Measurements from ENCODE around the gene IFI44.

The IFI44 gene, protein sequence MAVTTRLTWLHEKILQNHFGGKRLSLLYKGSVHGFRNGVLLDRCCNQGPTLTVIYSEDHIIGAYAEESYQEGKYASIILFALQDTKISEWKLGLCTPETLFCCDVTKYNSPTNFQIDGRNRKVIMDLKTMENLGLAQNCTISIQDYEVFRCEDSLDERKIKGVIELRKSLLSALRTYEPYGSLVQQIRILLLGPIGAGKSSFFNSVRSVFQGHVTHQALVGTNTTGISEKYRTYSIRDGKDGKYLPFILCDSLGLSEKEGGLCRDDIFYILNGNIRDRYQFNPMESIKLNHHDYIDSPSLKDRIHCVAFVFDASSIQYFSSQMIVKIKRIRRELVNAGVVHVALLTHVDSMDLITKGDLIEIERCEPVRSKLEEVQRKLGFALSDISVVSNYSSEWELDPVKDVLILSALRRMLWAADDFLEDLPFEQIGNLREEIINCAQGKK

DNA sequence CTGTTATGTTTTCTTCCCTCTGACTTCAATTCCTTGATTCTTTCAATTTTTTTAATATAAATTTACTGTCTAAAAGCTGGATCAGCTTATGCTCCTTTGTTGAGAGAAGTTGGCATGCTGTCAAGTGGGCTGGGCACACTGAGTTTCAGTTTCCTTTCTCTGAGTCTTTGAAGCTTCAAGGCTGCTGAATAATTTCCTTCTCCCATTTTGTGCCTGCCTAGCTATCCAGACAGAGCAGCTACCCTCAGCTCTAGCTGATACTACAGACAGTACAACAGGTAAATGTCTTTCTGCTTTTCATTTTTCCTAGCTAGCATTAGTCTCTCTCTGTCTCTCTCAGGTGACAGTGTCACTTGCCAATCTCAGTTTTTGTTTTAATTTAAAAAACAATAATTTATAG is at the start of gene IFI44:
TSS of gene IFI44 (plus strand) at position 204 of the 400 bp plus-strand sequence. CDS start 365 bp downstream, outside the sequence.
- peak; percentile 12 for DNase-seq (ENCODE audit: low read depth)
- TF ChIP-seq MYC (IDR thresholded peaks at IDR 0.05; ENCODE audit: low read depth, low read length) (no peak), CTCF (IDR thresholded peaks at IDR 0.05; ENCODE audit: low read depth, low read length) (no peak), POLR2A (IDR thresholded peaks at IDR 0.05; ENCODE audit: extremely low read depth, insufficient read length) (no peak)
- TF ChIP-seq, protein P1, sequence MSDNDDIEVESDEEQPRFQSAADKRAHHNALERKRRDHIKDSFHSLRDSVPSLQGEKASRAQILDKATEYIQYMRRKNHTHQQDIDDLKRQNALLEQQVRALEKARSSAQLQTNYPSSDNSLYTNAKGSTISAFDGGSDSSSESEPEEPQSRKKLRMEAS (IDR thresholded peaks at IDR 0.05; ENCODE audit: low read depth, low read length) = no peak
- no peak within 1 kb of the TSS for H3K4me3 ChIP-seq (ENCODE audit: low read depth, low read length)

DNA sequence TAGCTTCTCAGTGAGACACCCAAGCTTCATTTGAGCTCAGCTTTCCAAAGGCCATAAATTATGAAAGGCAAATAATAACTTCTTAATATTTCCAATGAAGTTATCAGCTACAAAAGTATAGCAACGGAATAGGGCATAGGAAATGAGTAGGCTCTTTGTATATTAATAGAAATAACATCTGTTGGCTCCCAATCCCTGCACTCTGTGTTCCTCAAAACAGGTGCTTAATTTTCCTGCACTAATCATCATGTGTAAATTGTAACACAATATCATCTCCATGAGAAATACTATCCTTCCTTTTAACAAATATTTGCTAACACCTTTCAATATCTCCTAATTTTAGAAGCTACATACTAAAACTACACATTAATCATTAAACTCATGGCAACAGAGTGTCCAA is 48.6 kb upstream of the IFI44 start:
- H3K4me3 ChIP-seq (ENCODE audit: low read depth, low read length) = no peak overlapping the region
- TF ChIP-seq, protein P1 (IDR thresholded peaks at IDR 0.05; ENCODE audit: low read depth, low read length) = no peak
- no peak for TF ChIP-seq MYC (IDR thresholded peaks at IDR 0.05; ENCODE audit: low read depth, low read length)
- TF ChIP-seq POLR2A (IDR thresholded peaks at IDR 0.05; ENCODE audit: extremely low read depth, insufficient read length) = no peak
- DNase-seq (ENCODE audit: low read depth) = no peak

- no peak overlapping the region for H3K4me3 ChIP-seq (ENCODE audit: low read depth, low read length)
- TF ChIP-seq POLR2A (IDR thresholded peaks at IDR 0.05; ENCODE audit: extremely low read depth, insufficient read length) (no peak), CTCF (IDR thresholded peaks at IDR 0.05; ENCODE audit: low read depth, low read length) (no peak), MYC (IDR thresholded peaks at IDR 0.05; ENCODE audit: low read depth, low read length) (no peak)
- TF ChIP-seq, protein P1 (IDR thresholded peaks at IDR 0.05; ENCODE audit: low read depth, low read length) = no peak
- DNase-seq (ENCODE audit: low read depth) = no peak
Measured at GRCh38 chr1:78603206-78603605, 46.4 kb upstream of the IFI44 start.

DNA sequence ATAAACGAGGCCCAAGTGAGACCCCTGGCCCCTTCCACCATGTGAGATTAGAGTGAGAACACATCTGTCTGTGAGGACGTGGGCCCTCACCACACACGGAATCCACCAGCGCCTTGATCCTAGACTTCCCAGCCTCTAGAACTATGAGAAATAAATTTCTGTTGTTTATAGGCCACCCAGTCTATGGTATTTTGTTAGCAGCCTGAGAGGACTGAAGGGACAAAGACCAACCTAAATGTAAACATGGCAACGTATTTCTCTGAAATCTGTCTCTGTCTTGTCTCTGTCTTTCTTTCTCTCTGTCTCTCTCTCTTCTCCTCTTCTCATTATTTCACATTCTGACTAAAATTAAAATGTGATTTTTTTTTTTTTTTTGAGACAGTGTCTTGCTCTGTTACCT is 45.0 kb upstream of the IFI44 start:
- no peak for DNase-seq (ENCODE audit: low read depth)

GRCh38 chr1:78606274-78606673 is 43.4 kb upstream of the IFI44 start:
- TF ChIP-seq MYC (IDR thresholded peaks at IDR 0.05; ENCODE audit: low read depth, low read length) (no peak), POLR2A (IDR thresholded peaks at IDR 0.05; ENCODE audit: extremely low read depth, insufficient read length) (no peak), CTCF (IDR thresholded peaks at IDR 0.05; ENCODE audit: low read depth, low read length) (no peak)
- TF ChIP-seq, protein P1 (IDR thresholded peaks at IDR 0.05; ENCODE audit: low read depth, low read length) = no peak
- no peak for DNase-seq (ENCODE audit: low read depth)
- H3K4me3 ChIP-seq (ENCODE audit: low read depth, low read length) = no peak overlapping the region

More for the DNA sequence above, 45.0 kb upstream of the IFI44 start:
- H3K4me3 ChIP-seq (ENCODE audit: low read depth, low read length) = no peak overlapping the region
- TF ChIP-seq POLR2A (IDR thresholded peaks at IDR 0.05; ENCODE audit: extremely low read depth, insufficient read length) = no peak
- TF ChIP-seq CTCF (IDR thresholded peaks at IDR 0.05; ENCODE audit: low read depth, low read length) = no peak
- TF ChIP-seq MYC (IDR thresholded peaks at IDR 0.05; ENCODE audit: low read depth, low read length) = no peak
- TF ChIP-seq, protein P1 (IDR thresholded peaks at IDR 0.05; ENCODE audit: low read depth, low read length) = no peak

- no peak for TF ChIP-seq MYC (IDR thresholded peaks at IDR 0.05; ENCODE audit: low read depth, low read length)
- TF ChIP-seq, protein P1 (IDR thresholded peaks at IDR 0.05; ENCODE audit: low read depth, low read length) = no peak
- no peak for TF ChIP-seq CTCF (IDR thresholded peaks at IDR 0.05; ENCODE audit: low read depth, low read length)
- no peak for TF ChIP-seq POLR2A (IDR thresholded peaks at IDR 0.05; ENCODE audit: extremely low read depth, insufficient read length)
- peak; percentile 23 for DNase-seq (ENCODE audit: low read depth)
- H3K4me3 ChIP-seq (ENCODE audit: low read depth, low read length) = no peak overlapping the region
Measured at GRCh38 chr1:78607334-78607927, 42.2 kb upstream of the IFI44 start.

All from NB4 (cell line).